GM18951 (cell line): Measurements from ENCODE around the gene RMI2.

Experiments
- POLR2A ChIP-seq: IDR thresholded peaks from 4 replicates; pipeline ENCODE4 v1.6.1; 2011; ENCODE audit warnings: mild to moderate bottlenecking; ENCODE audit not compliant: insufficient read length, insufficient read depth; ENCODE audit errors: extremely low read depth
- in situ Hi-C: fragments of 300-500 bp; cut with MboI; formaldehyde crosslinking; loops from one replicate; pipeline ENCODE4 v1.12.0; 2022; ENCODE audit warnings: low sequenced_read_pairs, mixed read lengths, inconsistent platforms; ENCODE audit not compliant: unreplicated experiment

Gene RMI2

DNA sequence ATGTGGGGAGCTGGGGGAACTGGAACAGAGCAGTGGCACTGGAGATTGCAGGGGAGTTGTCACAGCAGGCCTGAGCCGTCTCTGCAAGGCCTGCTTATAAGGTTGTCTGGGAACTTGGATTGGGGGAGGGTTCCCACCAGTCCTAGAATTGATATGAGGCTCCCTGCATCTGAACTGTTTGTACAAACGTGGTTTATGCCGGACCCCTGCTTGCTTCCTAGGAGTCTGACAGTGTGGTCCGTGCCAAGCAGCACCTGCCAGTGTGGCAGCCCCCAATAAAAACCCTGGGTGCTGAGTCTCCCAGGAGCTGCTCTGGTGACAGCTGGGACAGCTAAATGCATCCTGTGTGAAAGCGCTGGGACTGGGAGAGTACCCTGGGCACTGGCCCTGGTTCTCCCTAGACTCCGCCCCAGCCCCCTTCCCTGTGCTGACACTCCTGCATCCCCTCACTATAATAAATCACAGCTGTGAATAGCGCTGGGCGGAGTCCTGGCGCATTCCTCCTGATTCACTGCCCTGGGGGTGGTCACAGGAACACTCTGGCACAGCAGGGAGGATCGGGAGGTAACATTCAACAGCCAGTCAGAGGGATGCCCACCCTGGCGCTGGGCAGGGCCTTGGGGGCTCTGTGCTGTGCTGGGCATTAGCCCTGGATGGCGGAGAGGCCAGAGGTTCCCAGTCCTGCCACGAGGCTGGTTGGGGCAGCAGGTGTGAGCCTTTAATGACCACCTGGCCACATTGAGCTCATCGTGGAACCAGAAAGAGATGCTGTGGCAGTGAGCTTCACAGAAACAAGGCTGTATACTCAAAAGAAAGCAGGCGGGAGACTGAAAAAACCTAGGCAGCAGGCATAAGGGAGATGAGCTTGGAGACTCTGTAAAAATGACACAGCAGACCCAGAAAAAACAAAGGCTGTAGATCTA is 45.6 kb downstream of the RMI2 start:
- in situ Hi-C loops, result no loop called here

DNA sequence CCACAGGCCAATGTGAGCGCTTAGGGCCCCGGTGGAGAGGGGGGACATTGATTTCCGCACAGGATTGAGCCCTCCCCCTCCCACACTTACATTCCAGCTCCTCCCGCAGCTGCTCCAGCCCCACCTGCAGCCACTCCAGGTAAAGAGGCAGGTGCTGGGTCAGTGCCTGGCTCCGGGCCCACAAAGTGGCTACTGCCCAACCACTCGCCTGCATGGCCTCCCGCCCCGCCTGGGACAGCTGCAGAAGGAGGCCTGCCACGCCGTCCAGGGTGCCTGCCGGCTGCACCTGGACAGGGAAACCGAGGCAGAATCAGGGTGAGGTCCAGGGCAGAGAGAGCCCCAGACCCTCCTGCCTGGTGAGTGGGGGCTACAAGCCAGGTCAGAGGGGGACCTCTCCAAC is 46.3 kb downstream of the RMI2 start:
- in situ Hi-C loops, result no loop called here
- no peak for TF ChIP-seq POLR2A

More for the DNA sequence above, 45.6 kb downstream of the RMI2 start:
- no peak for TF ChIP-seq POLR2A

DNA sequence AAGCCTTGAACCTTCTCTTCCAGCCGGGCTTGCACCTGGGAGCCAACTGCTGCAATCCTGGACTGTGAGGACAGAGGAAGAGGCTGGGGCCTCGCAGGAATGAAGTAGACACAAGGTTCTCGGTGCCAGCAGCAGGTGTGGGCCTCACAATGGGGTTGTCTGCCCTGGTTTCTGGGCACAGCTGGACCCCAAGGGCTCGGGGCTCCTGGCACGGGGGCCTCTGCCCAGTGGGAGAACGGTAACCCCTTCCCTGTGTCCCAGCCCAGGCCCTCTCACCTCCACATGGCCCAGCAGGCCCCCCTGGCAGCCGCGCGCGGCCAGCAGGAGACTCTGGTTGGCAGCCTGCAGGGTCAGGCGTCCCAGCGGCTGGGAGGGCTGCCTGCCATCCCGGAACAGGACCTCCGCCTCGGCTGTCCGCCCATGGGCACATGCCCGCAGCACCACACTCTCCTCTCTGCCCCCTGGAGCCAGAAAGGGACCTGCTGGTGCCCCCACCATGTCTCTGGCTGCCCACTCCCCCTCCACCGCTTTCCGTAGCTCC is 46.9 kb downstream of the RMI2 start:
- in situ Hi-C loops, result no loop called here
- no peak for TF ChIP-seq POLR2A

DNA sequence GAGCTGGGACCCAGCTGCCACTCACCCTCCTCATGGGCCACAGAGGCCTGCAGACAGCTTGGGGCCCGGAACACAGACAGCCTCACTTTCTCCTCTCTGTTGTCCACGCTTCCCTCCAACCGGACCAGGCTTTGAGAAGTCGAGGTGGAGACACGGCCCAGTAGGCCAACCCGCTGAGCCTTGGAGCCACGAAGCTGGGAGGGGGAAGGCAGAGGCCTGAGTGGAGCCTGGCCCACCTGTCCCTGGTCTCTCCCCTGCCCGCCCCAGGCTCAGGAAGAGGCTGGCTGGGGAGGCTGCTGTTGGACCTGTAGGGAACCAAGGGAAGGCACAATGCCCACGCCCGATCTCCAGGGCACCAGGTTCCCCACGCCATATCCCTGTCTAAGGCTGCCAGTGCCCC is 48.1 kb downstream of the RMI2 start:
- in situ Hi-C loops, result no loop called here
- no peak for TF ChIP-seq POLR2A

DNA sequence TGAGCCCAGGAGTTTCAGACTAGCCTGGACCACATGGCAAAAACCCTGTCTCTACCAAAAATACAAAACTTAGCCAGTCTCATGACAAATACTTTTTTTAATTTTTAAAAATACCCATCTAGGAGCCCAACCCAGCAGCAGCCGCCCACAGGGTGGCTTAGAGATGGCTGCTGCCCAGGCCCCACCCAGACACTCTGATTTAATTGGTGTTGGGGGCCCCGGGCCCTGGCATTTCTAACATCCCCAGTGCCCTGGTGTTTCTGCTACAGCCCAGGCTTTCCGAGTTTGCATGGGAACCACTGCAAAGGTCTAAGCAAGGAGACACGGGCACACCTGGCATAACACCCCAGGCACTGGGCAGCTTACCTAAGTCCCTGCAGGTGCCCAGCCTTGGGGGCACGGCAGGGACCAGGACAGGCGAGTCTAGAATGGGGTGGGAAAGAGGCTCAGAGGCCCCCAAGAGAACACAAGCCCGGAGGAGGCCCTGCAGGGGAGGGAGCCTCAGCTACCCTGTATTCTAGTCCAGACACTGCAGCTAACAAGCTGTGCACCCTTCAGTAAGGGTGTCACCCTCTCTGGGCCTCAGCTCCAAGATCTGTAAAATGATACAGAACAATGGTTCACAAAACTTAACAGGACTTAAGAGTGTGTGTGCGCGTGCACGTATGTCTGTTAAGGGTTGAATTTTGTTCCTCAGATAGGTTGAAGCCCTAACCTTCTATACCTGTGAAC is 48.8 kb downstream of the RMI2 start:
- TF ChIP-seq POLR2A, result no peak
- in situ Hi-C loops, result no loop called here

DNA sequence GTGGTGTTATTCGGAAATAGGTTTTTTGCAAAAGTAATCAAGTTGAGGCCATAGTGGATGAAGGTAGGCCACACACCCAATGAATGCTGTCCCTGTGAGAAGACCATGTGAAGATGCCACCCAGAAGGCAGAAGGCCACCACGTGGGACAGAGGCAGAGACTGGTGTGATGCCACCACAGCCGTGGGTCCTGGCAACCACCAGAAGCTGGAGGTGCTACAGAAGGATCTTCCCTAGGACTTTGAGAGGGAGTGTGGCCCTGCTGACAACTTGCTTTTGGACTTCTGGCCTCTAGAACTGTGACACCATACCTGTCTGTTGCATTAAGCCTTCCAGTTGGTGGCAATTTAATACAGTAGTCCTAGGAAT is 49.3 kb downstream of the RMI2 start:
- in situ Hi-C loops, result no loop called here
- TF ChIP-seq POLR2A, result no peak

DNA sequence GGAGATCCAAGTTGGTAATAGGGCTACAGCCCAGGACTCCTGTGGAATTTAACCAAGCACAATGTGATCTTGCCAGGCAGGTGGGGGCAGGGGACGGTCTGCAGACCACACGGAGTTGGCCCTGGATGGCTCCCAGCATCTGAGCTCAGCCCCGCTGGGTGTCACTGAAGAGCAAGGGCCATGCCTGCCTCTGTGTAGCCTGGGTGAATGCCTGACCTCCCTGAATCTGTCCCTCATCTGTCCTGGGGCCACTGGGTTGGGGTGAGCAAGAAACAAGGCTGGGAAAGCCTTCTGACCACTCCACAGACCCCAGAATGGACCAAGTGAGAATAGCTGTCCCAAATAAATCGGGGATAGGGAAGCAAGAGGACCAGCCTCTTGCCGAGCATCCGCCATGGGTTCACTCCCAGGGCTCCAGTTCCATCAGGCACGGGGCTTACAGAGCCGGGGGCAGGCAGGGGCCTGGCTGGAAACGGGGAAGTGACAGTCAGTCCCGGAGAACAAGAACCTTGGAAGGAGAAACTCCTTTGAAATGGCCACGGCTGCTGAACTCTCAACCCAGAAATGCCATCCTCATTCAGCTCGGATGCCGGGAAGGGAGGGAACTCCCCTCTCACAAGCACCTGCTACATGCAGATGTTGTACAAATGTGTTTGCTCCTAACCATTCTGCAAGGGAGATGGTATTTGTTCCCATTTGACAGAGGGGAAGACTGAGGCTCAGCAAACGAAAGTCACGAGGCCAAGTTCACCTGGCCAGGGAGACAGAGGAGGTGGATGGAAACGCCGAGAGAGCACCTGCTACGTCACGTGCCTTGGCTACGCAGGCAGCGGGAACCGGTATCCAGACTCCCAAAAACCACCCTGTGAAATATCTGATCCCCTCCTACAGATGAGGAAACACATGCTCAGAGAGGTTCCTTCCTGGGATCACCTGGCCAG is 50.0 kb downstream of the RMI2 start:
- in situ Hi-C loops, result no loop called here

DNA sequence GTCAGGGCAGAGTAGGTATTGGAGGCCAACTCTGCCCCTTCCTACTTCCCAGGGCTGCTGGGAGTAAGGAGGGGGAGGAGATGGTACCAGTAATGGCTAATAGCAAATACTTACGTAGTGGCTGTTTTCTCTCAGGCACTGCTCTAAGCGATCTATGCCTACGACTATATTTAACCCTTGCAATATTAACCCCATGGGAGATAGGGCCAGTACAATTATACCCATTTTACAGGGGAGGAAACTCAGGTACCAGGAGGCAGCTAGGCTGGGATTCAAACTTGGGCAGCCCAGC is 50.6 kb downstream of the RMI2 start:
- in situ Hi-C loops, result no loop called here
- TF ChIP-seq POLR2A, result no peak

More for the DNA sequence above, 50.0 kb downstream of the RMI2 start:
- no peak for TF ChIP-seq POLR2A

DNA sequence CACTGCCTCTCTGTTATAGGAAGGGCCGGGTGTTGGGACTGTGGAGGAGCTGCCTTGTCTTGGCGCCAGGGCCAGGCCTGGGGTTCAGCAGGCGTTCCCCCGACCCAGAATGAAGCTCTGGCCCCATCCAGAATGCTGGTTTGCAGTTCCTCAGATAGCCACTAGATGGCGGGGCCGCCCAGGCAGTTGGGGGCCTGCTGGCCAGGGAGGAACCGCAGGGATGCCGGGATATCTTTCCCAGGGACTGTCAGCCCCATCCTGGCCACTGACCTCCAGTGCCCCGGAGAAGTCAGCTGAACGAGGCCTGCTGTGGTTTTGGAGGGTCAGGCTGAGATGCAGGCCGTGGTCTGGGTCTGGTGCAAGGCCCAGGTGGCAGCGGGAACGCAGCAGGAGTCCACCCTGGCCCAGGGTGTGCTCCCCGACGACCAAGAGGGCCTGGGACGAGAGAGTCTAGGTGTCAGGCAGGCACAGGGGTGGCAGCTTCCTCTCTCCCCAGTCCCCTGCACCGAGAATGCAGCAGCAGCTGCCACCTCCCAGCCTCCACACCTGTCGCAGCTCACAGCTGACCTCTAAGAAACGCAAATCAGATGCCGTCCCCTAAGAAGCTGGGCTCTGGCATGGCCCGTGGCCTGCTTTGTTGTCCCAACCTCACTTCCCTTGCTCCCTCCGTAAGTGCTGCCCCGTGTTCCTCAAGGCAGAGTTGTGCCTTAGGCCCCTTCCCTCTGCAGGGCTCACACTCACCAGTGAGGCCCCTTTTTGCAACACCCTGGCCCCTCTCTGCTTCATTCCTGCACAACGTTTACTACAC is 51.2 kb downstream of the RMI2 start:
- in situ Hi-C loops, result no loop called here
- TF ChIP-seq POLR2A, result no peak

DNA sequence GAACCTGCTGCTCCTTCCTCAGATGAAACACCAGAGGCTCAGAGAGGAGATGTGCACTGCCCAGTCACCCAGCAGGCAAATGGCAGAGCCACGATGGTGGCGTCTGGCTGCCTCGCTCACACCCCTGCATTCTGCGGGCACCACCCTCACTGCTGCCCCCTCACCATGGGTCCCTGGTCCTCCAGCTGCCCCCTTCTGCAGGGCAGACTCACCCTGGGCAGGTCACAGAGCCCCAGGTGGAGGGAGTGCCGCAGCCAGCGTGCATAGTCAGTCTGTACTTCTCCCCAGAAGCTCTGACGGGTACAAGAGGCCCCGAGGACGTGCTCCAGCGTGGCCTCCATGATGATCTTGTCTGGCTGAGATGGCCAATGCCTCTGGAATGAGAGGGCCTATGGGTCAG is 52.9 kb downstream of the RMI2 start:
- TF ChIP-seq POLR2A, result no peak
- in situ Hi-C loops, result no loop called here

DNA sequence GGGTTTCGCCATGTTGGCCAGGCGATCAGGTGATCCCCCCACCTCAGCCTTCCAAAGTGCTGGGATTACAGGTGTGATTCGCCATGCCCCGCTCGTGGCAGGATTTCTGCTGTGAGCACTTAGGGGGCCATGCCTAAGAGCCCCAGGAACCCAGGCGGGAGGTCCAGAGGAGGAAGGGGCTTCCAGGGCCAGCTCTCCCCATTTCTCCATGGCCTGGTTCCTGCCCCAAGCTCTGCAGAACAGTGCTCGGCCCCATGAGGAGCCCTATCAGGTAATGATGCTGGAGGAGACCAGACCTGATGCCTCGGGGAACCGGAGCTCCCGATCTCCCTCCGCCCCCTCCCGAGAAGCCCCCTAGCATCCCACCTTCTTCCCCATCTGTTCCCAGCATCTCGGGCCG is 53.6 kb downstream of the RMI2 start:
- no peak for TF ChIP-seq POLR2A
- in situ Hi-C loops, result no loop called here

DNA sequence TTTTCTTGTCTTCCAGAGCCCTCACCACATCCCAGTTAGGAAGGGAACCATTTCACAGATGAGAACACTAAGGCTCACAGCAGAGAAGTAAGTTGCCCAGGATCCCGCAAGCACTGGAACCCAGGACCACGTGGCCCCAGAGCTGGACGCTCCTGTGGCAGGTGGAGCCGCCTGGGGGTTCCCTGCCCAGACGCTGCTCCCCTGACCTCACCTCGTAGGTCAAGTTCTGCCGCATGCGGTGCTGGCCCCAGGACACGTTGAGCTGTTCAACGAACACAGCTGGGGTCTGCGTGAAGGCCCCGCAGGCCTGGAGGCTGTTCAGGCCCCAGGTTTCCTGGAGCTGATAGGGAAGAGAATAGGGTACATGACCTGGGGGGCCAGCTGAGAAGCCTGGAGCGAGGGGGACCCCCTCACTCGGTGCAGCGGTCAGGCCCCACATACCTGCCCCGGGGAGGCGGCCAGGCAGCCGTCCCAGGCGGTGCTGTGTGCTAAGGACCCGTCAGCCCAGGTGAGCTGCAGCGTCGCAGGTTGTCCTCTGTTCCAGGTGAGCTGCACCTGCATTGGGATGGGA is 54.1 kb downstream of the RMI2 start:
- TF ChIP-seq POLR2A, result no peak
- in situ Hi-C loops, result no loop called here
